Measurements from ENCODE around the gene PAK5. TPM values are rescaled to one million over a fixed set of nuclear protein-coding genes. Genes with fewer than 3 reads are reported as not detected.

Gene PAK5
- total RNA-seq, 1 experiment from 2014 or later, result not detected

GRCh38 chr20:9632991-9633390 is 205.9 kb downstream of the PAK5 start:
- in situ Hi-C loops (cut with HindIII; ENCODE audit: low pct_unique_long_range_greater_than_20kb, low sequenced_read_pairs) (no loop called here), intact Hi-C loops (cut with micrococcal nuclease; ENCODE audit: unreplicated experiment) (no loop called here)
- Histone ChIP-seq H3K4me3 (ENCODE audit: low read depth in 2 of 2, low read length in 2 of 2) (no peak overlapping the region), H3K27ac (ENCODE audit: low read length) (no peak overlapping the region), H3K27me3 (ENCODE audit: control insufficient read depth, insufficient read depth, low read length) (no peaks in the 10 kb centered on the region), H3K9me3 (ENCODE audit: control insufficient read depth, insufficient read depth, low read depth, low read length) (no peaks in the 10 kb centered on the region), H3K4me1 (ENCODE audit: control insufficient read depth, insufficient read depth, low read length) (no peaks in the 10 kb centered on the region), H3K36me3 (ENCODE audit: control insufficient read depth, insufficient read depth, low read length) (no peaks in the 10 kb centered on the region; the same call in 1 of the 2 replicates)
- no TSS peak for BruUV-seq (replicated peaks)
- ChIA-PET POLR2A (no interaction called here), CTCF (no interaction called here)
- ATAC-seq, result no peak
- TF ChIP-seq REST (IDR thresholded peaks at IDR 0.05; ENCODE audit: insufficient read depth in 1 of 2, low read depth in 2 of 2, low read length in 1 of 2), result no peak
- no peak for TF ChIP-seq POLR2AphosphoS5 (IDR thresholded peaks at IDR 0.05; ENCODE audit: low read depth, low read length)
- TF ChIP-seq TCF7L2 (IDR thresholded peaks at IDR 0.05; ENCODE audit: low read depth, low read length), result no peak
- TF ChIP-seq CTCF (IDR thresholded peaks at IDR 0.05), result no peak
- TF ChIP-seq SIN3A (IDR thresholded peaks at IDR 0.05; ENCODE audit: borderline replicate concordance, insufficient read depth, low read depth, low read length), result no peak
- DNase-seq (ENCODE audit: low read depth, low spot score), result no peak

- DNase-seq (ENCODE audit: low read depth, low spot score), result no peak
- in situ Hi-C loops (cut with HindIII; ENCODE audit: low pct_unique_long_range_greater_than_20kb, low sequenced_read_pairs), result no loop called here
These were observed 206.6 kb downstream of the PAK5 start for GRCh38 chr20:9632265-9632664.

More at GRCh38 chr20:9632265-9632664, 206.6 kb downstream of the PAK5 start:
- H3K9me3 ChIP-seq (ENCODE audit: control insufficient read depth, insufficient read depth, low read depth, low read length), result no peaks in the 10 kb centered on the region
- POLR2A ChIA-PET, result no interaction called here
- H3K4me3 ChIP-seq (ENCODE audit: low read depth in 2 of 2, low read length in 2 of 2), result no peak overlapping the region
- CTCF ChIA-PET, result no interaction called here
- no peak overlapping the region for H3K27ac ChIP-seq (ENCODE audit: low read length)
- no peaks in the 10 kb centered on the region for H3K27me3 ChIP-seq (ENCODE audit: control insufficient read depth, insufficient read depth, low read length)
- TF ChIP-seq TCF7L2 (IDR thresholded peaks at IDR 0.05; ENCODE audit: low read depth, low read length), result no peak
- TF ChIP-seq CTCF (IDR thresholded peaks at IDR 0.05), result no peak
- TF ChIP-seq REST (IDR thresholded peaks at IDR 0.05; ENCODE audit: insufficient read depth in 1 of 2, low read depth in 2 of 2, low read length in 1 of 2), result no peak
- TF ChIP-seq POLR2AphosphoS5 (IDR thresholded peaks at IDR 0.05; ENCODE audit: low read depth, low read length), result no peak
- TF ChIP-seq SIN3A (IDR thresholded peaks at IDR 0.05; ENCODE audit: borderline replicate concordance, insufficient read depth, low read depth, low read length), result no peak
- no peaks in the 10 kb centered on the region for H3K4me1 ChIP-seq (ENCODE audit: control insufficient read depth, insufficient read depth, low read length)
- BruUV-seq (replicated peaks), result no TSS peak
- no peak for ATAC-seq
- no peaks in the 10 kb centered on the region for H3K36me3 ChIP-seq (ENCODE audit: control insufficient read depth, insufficient read depth, low read length)
- intact Hi-C loops (cut with micrococcal nuclease; ENCODE audit: unreplicated experiment), result no loop called here

Measured in Panc1 (cell line).